PC-9 (cell line): ENCODE results near the gene RHOF.

ENCODE experiments used
- CTCF ChIP-seq: fragments of 200-600 bp; sonication (generic); conservative IDR thresholded peaks from 2 replicates; pipeline ENCODE4 v1.6.1; 2017; ENCODE audit warnings: mixed run types, antibody characterized with exemption, mild to moderate bottlenecking, moderate library complexity
- EZH2 ChIP-seq: fragments of 200-600 bp; sonication (generic); IDR thresholded peaks from 2 replicates; pipeline ENCODE4 v1.8.0; 2017; ENCODE audit warnings: antibody characterized with exemption, low read depth

- TF ChIP-seq CTCF = no peak
- no peak for TF ChIP-seq EZH2
Observed at GRCh38 chr12:121780429-121780828, 13.1 kb downstream of the RHOF start.
